Prostate gland (tissue), 2 donors: ENCODE measurements around the gene SYPL2. TPM values are rescaled to one million over a fixed set of nuclear protein-coding genes. Genes with fewer than 3 reads are reported as not detected.
A peak's percentile ranks its signal among the peaks of the same experiment; 100 is the strongest.

Experiments
- DNase-seq: peaks from one replicate; pipeline ENCODE4 v3.0.0-alpha.2; 2019; ENCODE audit warnings: low spot score
- H3K27ac ChIP-seq, 2 donors: fragments of 200-600 bp; sonication (generic); 2 replicates each; pipeline ENCODE4 v1.5.1; 2017 to 2019
- H3K27me3 ChIP-seq: fragments of 200-600 bp; sonication (generic); replicated peaks from 2 replicates; pipeline ENCODE4 v1.5.1; 2019; ENCODE audit not compliant: insufficient read depth
- H3K36me3 ChIP-seq, 2 donors: fragments of 200-600 bp; sonication (generic); 1 replicate in 1 of 2; 2 replicates in 1 of 2; pipeline versions ENCODE4 v1.5.1 to v1.8.1; 2017 to 2019
- H3K4me1 ChIP-seq: fragments of 200-600 bp; sonication (generic); replicated peaks from 2 replicates; pipeline ENCODE4 v1.5.1; 2019
- H3K4me3 ChIP-seq, 2 donors: fragments of 200-600 bp; sonication (generic); 2 replicates each; pipeline ENCODE4 v1.5.1; 2017 to 2019
- H3K9me3 ChIP-seq: fragments of 200-600 bp; sonication (generic); 2 replicates; pipeline ENCODE4 v1.5.1; 2017
- POLR2A ChIP-seq: fragments of 450-650 bp; IDR thresholded peaks from one replicate; pipeline ENCODE4 v1.6.1; 2016; ENCODE audit warnings: antibody characterized with exemption, mild to moderate bottlenecking
- POLR2AphosphoS5 ChIP-seq: sonication (generic); formaldehyde crosslinking; IDR thresholded peaks from one replicate; pipeline ENCODE4 v1.6.1; 2017; ENCODE audit warnings: antibody characterized with exemption
- WGBS: methylation state at CpG from one replicate; pipeline ENCODE4 v1.1.5; 2018; 5-methylcytosine and 5-hydroxymethylcytosine counted together
- intact Hi-C: fragments of 100-400 bp; cut with DNase I; formaldehyde crosslinking; loops from one replicate; pipeline ENCODE4 v1.14.2; 2022
- total RNA-seq, 2 donors: library from RNA; depleted of rRNA; stranded (reverse); fragments of >200 nt; gene quantifications; one replicate each; pipeline ENCODE4 v1.1.0, GENCODE V29; 2016
- TF ChIP-seq, protein P1 (sequence below), 4 experiments: fragments of 200-600 bp in 2 of 4; fragments of 450-650 bp in 2 of 4; sonication (generic) in 2 of 4; IDR thresholded peaks; 1 replicate in 3 of 4; 2 replicates in 1 of 4; pipeline ENCODE4 v1.5.1; 2016 to 2019; ENCODE audit warnings: antibody characterized with exemption in 4 of 4, mild to moderate bottlenecking in 2 of 4, moderate library complexity in 2 of 4

The SYPL2 gene
- total RNA-seq, 2 donors from 2014 or later = 1.3 to 48.1 TPM

DNA sequence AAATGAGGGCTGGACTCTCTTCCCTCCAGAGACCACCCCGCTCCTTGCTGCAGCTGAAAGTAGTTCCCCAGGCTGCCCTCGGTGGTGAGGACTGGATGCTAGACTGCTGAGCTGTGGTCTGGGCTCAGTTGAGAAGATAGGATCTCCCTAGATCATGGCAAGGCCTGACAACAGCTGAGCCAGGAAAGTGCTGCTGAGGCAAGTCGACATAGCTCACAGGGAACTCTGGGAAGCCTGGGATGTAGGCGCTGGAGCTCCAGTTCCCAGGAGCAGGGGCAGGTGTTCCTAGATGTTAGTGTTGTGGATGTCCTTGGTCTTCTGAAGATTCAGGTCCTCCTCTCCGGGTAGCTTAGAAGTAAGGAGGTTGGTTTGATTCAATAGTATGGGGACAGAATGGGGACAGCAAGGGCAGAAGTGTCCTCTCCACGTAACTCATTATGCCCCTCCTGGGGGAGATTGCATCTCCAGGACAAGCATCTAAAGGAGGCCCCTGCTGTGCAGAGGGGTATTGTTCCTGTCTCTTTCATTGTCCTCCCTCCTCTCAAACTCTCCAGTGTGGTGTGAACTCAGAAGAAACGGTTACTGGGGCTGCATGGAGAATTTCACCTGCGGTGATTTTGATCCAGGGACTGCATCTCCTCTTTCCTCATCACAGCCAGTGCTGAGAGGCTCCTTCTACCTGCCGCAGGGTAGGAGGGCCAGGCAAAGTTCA is 31.3 kb downstream of the SYPL2 start:
- 60% methylated on average over 9 of the region's 9 CpGs for WGBS
- H3K27ac ChIP-seq = no peak overlapping the region

DNA sequence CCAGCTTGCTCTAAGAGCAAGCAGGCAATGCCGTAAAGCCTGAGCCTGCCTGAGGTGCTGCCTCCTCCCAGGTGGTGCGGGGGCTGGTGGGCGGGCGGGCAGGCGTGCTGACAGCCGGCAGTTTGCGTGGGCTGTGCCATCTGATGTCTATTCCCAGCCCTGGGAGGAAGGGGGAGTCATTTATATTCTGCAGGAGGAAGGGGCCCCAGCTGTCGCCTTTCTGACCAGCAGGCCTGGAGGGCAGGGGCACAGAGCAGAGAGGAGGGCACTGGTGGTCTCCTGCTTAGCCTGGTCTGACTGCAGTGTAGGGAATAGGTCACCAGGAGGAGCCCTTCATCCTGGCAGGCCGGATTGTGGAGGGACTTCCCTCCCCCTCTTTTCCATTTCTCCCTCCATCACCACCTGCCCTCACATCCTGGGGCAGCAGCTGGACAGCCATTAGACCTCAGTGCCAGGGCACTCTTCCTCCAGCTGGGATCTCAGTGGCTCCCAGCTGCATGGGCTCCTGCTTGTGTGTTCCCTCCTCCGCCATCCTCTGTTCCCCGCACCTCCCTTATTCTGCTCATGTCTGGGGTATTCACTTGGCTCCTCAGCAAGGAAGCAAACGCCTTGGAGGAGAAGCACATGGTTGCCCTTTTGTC is 31.9 kb downstream of the SYPL2 start:
- no peaks in the 10 kb centered on the region for H3K36me3 ChIP-seq
- no peaks in the 10 kb centered on the region for H3K27me3 ChIP-seq
- H3K4me3 ChIP-seq = no peak overlapping the region
- no peak for TF ChIP-seq POLR2AphosphoS5
- no peak for TF ChIP-seq POLR2A
- TF ChIP-seq, protein P1, sequence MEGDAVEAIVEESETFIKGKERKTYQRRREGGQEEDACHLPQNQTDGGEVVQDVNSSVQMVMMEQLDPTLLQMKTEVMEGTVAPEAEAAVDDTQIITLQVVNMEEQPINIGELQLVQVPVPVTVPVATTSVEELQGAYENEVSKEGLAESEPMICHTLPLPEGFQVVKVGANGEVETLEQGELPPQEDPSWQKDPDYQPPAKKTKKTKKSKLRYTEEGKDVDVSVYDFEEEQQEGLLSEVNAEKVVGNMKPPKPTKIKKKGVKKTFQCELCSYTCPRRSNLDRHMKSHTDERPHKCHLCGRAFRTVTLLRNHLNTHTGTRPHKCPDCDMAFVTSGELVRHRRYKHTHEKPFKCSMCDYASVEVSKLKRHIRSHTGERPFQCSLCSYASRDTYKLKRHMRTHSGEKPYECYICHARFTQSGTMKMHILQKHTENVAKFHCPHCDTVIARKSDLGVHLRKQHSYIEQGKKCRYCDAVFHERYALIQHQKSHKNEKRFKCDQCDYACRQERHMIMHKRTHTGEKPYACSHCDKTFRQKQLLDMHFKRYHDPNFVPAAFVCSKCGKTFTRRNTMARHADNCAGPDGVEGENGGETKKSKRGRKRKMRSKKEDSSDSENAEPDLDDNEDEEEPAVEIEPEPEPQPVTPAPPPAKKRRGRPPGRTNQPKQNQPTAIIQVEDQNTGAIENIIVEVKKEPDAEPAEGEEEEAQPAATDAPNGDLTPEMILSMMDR (IDR thresholded peaks at IDR 0.05) = peak in 3 of 4 experiments; percentile 26 to 55 (median 53)
- DNase-seq = no peak
- H3K27ac ChIP-seq = no peak overlapping the region
- H3K9me3 ChIP-seq = no peaks in the 10 kb centered on the region
- H3K4me1 ChIP-seq = peaks cover 8% of the 10 kb centered on the region
- intact Hi-C loops = loop anchor here (1.0 kb wide), 1 partner anchor 34 kb away; no protein-coding TSS in a partner anchor
- 58% methylated on average over 8 of the region's 12 CpGs for WGBS

More for the DNA sequence above, 31.3 kb downstream of the SYPL2 start:
- H3K27me3 ChIP-seq = no peaks in the 10 kb centered on the region
- H3K4me1 ChIP-seq = peaks cover 8% of the 10 kb centered on the region
- no peaks in the 10 kb centered on the region for H3K9me3 ChIP-seq
- H3K36me3 ChIP-seq = no peaks in the 10 kb centered on the region
- intact Hi-C loops = loop anchor here (1.0 kb wide), 1 partner anchor 35 kb away; no protein-coding TSS in a partner anchor
- DNase-seq = no peak
- TF ChIP-seq POLR2A = no peak
- TF ChIP-seq POLR2AphosphoS5 = no peak
- TF ChIP-seq, protein P1 (IDR thresholded peaks at IDR 0.05) = no peak
- H3K4me3 ChIP-seq = no peak overlapping the region

DNA sequence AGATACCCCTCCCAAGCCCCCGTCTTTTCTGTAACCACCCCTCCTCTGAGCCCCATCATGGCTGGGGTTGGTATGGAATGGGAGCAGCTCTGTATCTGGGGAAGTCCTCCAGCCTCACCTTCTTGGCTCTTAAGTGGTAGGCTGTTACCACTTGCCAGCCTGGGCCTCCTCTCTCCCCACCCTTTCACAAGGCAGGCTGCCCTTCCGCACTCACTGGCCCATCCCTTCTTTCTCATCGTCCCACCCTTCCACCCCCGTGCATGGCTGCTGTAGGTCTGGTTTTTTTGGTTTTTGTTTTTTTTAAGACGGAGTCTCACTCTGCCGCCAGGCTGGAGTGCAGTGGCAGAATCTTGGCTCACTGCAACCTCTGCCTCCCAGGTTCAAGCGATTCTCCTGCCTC is 32.7 kb downstream of the SYPL2 start:
- peaks cover 8% of the 10 kb centered on the region for H3K4me1 ChIP-seq
- no peak overlapping the region for H3K27ac ChIP-seq
- TF ChIP-seq POLR2AphosphoS5 (no peak), POLR2A (no peak)
- TF ChIP-seq, protein P1 (IDR thresholded peaks at IDR 0.05) = no peak
- H3K27me3 ChIP-seq = no peaks in the 10 kb centered on the region
- WGBS = 45% methylated on average over 7 of the region's 7 CpGs
- intact Hi-C loops = no loop called here
- DNase-seq = no peak
- no peak overlapping the region for H3K4me3 ChIP-seq
- no peaks in the 10 kb centered on the region for H3K9me3 ChIP-seq
- no peaks in the 10 kb centered on the region for H3K36me3 ChIP-seq

DNA sequence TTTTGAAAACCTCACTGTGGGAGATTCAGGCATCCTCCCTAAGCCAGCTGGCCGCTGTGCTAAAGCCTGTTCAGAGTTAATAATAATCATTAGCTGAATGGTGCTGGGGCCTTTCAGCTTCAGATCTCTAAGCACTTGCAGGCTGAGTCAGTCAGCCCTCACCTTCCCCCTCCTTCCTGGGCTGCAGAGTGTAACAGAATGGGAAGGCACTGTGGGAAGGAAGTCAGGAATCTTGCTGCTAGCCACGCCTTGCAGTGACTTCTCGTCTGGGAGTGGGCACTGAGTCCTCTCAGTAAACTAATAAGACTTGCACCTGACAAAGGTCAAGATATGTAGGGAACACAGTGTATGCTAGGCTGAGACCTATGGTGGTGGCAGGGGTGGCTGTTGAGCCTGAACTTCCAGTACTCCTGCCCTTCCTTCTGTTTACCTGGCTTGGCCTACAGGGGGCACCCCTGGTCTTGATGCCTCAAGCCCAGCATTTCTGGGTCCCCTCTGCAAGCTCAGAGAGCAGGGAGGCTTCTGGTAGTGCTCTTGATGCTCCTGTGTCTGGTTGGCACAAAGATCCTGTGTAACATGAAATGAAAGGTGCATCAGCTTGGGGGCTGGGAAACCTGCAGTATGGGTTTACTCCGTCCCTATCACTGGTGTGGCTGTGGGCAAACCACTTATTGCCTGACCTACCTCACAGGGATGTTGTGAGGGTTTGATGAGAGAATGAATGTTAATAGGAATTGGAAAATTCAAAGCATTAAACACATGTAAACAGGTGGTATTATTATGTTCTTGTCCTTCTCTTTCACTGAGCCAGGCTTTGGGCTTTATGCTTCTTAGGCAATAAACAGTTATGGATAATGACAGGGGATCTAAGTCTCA is 33.6 kb downstream of the SYPL2 start:
- Histone ChIP-seq H3K27me3 (no peaks in the 10 kb centered on the region), H3K9me3 (no peaks in the 10 kb centered on the region), H3K4me1 (peaks cover 3% of the 10 kb centered on the region), H3K36me3 (no peaks in the 10 kb centered on the region), H3K4me3 (no peak overlapping the region), H3K27ac (no peak overlapping the region)
- TF ChIP-seq POLR2AphosphoS5 (no peak), POLR2A (no peak)
- TF ChIP-seq, protein P1 (IDR thresholded peaks at IDR 0.05) = peak in 1 of 4 experiments; percentile 39
- WGBS = 59% methylated on average over 4 of the region's 4 CpGs
- DNase-seq = no peak
- intact Hi-C loops = no loop called here
